Hematopoietic multipotent progenitor cell treated with erythropoietin and hydrocortisone succinate and interleukin-3 and kit ligand, for 15 days (in vitro differentiated cells): ENCODE data around the gene TP53I3.
A peak's percentile ranks its signal among the peaks of the same experiment; 100 is the strongest.
"Not testable (repeated sequence)": the region's sequence is repeated elsewhere in the genome, so short reads cannot be mapped to it uniquely, and the experiment has no call there.

Experiments used
- DNase-seq: peaks from one replicate; pipeline ENCODE4 v3.0.0-alpha.2; 2015; ENCODE audit warnings: low spot score

Gene TP53I3, protein sequence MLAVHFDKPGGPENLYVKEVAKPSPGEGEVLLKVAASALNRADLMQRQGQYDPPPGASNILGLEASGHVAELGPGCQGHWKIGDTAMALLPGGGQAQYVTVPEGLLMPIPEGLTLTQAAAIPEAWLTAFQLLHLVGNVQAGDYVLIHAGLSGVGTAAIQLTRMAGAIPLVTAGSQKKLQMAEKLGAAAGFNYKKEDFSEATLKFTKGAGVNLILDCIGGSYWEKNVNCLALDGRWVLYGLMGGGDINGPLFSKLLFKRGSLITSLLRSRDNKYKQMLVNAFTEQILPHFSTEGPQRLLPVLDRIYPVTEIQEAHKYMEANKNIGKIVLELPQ

GRCh38 chr2:24084386-24085199 lies at the start of gene TP53I3:
TSS of gene TP53I3 (minus strand) at chr2:24084834. CDS start at chr2:24084326, 508 bp downstream.
- DNase-seq: peak; percentile 86

- no peak for DNase-seq
Observed at GRCh38 chr2:24132543-24132942, 47.9 kb upstream of the TP53I3 start.

DNA sequence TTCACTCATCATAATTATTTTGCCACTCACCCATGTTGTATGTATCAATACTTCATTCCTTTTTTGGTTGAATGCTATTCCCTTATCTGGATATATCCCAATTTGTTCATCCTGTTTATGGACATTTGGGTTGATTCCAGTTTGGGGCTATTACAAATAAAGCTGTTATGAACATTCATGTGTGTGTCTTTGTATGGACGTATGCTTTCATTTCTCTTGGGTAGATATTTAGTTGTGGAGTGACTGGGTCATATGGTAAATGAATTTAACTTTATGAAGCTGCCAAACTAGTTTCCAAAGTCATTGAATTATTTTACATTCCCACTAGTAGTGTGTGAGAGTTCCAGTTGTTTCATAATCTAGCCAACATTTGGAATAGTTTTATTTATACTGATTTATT lies 41.3 kb upstream of the TP53I3 start:
- DNase-seq: no peak

- no peak for DNase-seq
Observed at GRCh38 chr2:24123922-24124580, 39.4 kb upstream of the TP53I3 start.

DNA sequence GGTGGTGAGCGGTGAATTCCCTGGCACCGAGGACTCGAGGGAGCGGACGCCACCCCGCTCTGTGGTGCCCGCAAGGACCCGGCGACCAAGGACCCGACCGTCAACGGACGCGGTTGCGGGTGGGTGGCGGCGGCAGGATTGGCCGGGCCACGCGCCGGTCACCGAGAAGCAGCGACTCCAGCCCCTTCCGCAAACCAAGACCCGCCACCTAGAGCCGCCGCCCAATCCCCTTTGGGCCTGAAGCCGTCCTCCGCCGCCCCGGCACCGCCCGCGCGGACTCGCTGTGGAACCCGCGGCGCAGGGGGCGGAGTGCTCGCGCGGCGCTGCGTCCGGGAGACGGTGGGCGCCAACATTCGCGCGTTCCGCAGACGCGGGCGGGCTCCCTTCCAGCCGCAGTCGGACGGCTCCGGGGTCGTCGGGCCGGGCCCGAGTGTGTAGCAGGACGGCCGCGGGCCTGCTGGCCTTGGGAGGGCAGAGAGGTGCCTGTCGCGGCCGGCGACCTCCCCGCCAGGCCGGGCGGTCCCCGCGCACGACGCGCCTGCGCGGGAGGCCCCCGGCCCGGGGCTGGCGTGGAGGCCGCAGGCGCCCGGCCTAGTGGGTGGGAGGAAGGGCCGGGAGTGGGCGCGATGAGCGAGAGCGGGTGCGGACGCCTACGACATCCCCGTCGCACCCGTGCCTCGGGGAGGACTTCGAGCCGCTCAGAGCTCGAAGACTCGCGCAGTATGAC lies 38.7 kb upstream of the TP53I3 start, which contains the start of the genes FAM228B and PFN4:
TSS of gene FAM228B (plus strand) at position 275 of the 727 bp plus-strand sequence. CDS start 893 bp downstream, outside the sequence.
TSS of gene PFN4 (minus strand) at position 140 of the 727 bp plus-strand sequence. CDS start 799 bp downstream, outside the sequence.
- DNase-seq: peak; percentile 52

- DNase-seq: no peak
Observed at GRCh38 chr2:24122366-24123194, 37.9 kb upstream of the TP53I3 start.

- no peak for DNase-seq
Observed at GRCh38 chr2:24121469-24121868, 36.8 kb upstream of the TP53I3 start.

DNA sequence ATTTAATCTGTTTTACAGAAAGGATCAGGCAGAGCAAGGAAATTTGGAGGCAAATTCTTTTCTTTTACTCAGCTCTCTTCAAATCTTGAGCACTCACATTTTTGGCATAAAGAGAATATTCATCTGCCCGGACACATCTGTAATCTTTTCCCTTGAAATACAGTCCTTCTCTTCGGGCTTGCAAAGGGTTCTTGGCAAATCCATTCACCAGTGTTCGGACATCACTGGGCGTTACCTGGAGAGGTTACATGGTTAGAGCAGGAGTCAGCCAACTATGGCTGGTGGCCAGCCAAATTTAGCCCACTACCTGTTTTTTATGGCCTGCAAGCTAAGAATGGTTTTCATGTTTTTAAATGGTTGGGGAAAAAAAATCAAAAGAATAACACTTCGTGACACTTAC lies 36.4 kb upstream of the TP53I3 start:
- no peak for DNase-seq

DNA sequence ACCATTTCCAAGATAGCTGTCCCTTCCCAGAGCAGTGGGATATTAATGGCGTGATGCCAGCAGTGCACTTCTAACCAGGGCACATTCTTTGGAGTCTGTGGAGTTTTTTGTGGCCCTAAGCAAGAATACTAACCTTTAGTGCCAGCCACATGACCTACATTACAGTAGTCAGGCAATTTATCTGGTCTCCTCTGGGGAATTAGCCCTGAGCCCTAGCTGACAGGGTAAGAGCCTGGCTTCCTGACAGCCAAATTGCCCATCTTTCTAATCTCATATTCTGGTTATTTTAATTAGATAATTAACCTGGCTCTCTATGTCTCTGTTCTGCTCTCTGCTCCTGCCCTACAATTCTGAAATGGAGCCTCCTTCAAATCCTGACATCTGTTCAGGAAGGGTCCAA lies 33.3 kb upstream of the TP53I3 start:
- no peak for DNase-seq

DNA sequence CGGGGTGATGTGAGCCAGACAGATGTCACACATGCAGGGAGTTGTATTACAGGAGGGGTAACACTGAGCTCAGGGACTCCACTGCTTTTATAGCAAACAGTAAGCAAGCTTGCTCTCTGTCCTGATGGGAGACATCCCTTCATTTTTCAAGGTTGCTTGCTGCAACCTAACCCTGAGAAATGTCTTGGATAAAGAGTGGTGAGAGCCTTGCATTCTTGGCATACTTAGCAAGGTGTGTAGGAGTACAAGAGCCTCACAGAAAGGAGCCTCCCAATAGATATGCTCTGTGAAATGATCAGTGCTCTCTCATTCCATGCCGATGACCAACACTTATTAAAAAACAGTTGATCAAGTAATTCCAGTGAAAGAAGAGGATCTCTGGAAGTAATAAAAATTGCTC lies 30.4 kb upstream of the TP53I3 start:
- DNase-seq: no peak

DNA sequence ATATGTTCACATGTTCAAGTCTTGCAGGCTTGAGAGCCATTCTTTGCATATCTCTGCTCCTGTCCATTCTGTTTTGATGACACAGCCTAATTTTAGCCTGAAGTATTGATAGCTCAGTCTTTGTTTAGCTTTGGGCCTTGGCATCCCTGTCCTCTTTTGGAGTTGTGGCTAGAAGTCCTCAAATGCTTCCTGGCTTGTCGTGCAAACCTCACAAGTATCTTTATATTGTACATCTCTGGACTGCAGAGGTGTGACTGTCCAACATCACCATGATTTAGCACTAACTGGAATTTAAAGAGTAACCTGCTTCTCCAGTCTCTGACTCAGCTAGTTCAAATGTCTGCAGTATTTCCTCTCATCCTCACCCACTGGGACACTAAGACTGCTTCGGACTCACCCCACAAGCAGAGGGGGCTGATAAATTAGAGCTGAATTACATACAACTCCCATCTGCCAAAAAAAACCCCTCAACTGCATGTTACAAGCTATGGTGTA lies 26.8 kb upstream of the TP53I3 start:
- DNase-seq: no peak

DNA sequence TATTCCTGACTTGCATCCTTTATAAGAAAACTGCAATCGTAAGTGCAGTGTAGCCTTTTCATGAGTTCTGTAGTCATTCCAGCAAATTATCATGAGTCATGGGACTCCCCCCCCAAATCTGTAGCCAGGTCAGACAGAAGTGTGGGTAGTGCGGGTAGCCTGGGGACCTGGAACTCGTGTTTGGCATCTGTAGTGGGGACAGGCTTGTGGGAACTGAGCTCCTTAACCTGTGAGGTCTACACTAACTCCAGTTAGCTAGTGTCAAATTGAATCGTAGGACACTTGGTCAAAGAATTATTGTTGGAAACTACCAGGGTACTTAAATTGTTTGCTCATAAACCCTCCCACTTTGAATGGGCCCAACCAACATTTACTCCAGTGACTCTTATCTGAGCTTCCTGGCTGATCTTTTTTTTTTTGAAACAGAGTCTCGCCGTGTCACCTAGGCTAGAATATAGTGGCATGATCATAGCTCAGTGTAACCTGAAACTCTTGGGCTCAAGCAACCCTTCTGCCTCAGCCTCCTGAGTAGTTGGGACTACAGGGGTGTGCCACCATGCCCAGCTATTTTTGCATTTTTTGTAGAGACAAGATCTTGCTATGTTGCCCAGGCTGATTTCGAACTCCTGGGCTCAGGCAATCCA lies 26.1 kb upstream of the TP53I3 start:
- DNase-seq: no peak

GRCh38 chr2:24109431-24109830 lies 24.8 kb upstream of the TP53I3 start:
- DNase-seq: not testable (repeated sequence)

- DNase-seq: no peak
Observed at GRCh38 chr2:24107336-24107735, 22.7 kb upstream of the TP53I3 start.

GRCh38 chr2:24106786-24107185 lies 22.2 kb upstream of the TP53I3 start:
- DNase-seq: no peak

DNA sequence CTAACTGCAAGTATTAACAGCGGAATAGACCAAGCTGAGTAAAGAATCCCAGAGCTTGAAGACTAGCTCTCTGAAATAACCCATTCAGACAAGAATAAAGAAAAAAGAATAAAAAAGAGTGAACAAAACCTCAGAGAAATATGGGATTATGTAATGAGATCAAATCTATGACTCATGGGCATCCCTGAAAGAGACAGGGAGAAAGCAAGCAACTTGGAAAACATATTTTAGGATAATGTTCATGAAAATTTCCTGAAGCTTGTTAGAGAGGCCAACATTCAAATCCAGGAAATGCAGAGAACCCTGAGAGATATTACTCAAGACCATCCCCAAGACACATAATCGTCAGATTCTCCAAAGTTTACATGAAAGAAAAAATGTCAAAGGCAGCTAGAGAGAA lies 21.2 kb upstream of the TP53I3 start:
- DNase-seq: no peak

DNA sequence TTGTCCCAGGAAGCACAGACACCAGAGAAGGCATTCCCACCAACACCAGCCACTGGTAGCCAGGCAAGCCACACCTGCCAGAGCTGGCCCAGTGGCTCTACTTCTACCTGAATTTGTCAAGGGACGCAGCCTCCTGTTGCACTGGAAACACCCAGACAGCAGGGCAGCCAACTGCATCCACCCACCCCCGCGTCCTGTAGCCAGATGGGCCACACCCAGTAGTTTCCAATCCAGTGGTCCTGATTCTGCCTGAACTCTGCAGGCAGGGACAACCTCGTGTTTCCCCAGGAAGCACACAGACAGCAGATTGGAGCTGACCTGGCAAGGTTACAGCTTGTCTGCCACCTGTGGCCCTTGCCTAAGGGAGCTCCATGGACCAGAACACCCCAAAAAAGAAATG lies 20.3 kb upstream of the TP53I3 start:
- no peak for DNase-seq

DNA sequence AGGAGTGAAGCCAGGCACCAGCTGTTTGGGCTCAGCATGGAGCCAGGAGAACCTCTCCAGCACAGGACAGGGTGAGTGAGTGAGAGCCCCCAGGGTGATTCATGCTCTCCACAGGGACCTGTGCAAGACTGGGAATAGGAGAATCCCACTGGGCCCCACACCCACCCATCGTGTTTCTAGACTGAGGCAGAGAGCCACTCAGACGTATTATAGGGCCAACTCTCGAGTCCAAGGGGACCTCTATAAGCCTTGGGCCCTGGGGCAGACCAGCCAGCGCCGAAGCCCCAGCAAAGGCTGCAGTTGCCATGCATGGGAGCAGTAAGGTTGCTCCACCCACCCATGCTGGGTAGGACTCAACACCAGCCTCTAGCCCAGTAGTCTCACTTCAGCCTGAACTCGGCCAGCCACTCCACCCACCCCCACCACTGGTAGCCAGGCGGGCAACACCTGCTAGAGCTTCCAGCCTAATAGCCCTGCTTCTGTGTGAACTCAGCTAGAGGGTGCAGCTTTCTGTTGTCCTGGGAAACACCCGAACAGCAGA lies 19.5 kb upstream of the TP53I3 start:
- no peak for DNase-seq

- DNase-seq: no peak
Observed at GRCh38 chr2:24102677-24103076, 18.0 kb upstream of the TP53I3 start.

DNA sequence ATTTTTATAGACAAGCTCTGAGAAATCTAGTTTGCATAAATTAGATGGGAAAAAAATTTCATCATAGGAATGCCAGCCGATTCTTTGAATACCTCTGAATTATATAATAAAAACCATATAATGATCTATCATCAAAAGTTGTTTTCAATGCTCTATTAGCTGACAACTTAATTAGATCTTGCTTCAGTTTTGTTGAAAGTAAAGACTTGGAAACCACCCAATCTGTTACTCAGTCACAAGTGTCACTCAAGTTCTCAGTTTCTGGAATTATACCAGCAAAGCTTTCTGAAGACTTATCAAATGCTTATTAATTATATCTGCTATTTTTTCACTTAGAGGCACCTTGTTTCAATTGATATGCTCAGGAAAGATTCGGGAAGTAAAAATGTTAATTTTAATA lies 17.4 kb upstream of the TP53I3 start:
- DNase-seq: no peak
